ENCODE results near the gene ATF4. TPM values are rescaled to one million over a fixed set of nuclear protein-coding genes. Genes with fewer than 3 reads are reported as not detected.

Gene ATF4
- total RNA-seq, 1 donor from 2014 or later: 315 TPM

DNA sequence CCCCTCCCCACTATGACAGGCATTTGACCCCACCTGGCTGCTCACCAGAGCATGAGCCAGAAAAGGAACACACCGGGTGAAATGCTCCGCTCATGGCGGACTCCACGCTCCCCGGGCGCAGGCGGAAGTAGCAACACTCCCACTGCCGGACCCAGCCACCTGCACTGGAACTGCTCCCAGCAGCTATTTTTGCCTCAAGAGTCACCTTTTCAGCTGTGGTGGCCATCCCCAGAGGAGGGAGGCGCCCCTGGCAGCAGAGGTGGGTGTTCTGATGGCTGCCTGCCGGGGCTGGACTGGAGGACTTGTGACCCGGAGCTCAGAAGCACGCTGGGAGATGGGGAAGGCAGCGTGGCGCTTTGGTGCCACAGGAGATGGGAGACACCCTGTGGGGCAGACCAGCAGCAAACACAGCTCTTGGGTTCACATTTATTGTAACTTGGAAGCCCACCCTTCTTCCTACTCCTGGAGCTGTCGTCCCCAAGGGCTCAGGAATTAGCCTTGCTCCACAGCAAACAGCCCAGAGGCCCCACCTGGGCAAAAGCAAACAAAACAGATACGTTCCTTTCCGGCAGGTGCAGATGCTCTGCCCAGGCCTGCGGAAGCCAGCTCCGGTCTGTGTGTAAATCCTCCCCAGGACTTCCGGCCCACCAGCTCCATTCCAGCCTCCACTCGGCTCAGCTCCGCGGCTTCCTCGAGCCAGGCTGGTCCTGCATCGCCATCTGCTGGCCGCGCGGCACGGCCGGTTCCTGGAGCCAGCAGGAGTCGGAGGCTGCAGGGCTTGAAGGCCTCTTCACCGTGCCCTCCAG lies 8.5 kb downstream of the ATF4 start:
- H3K27ac Mint-ChIP-seq: peak overlapping the region; percentile 80
- TF ChIP-seq, protein P1, sequence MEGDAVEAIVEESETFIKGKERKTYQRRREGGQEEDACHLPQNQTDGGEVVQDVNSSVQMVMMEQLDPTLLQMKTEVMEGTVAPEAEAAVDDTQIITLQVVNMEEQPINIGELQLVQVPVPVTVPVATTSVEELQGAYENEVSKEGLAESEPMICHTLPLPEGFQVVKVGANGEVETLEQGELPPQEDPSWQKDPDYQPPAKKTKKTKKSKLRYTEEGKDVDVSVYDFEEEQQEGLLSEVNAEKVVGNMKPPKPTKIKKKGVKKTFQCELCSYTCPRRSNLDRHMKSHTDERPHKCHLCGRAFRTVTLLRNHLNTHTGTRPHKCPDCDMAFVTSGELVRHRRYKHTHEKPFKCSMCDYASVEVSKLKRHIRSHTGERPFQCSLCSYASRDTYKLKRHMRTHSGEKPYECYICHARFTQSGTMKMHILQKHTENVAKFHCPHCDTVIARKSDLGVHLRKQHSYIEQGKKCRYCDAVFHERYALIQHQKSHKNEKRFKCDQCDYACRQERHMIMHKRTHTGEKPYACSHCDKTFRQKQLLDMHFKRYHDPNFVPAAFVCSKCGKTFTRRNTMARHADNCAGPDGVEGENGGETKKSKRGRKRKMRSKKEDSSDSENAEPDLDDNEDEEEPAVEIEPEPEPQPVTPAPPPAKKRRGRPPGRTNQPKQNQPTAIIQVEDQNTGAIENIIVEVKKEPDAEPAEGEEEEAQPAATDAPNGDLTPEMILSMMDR (conservative IDR thresholded peaks at IDR 0.05): peak; percentile 95
- H3K4me1 Mint-ChIP-seq (ENCODE audit: unreplicated experiment): peaks cover 57% of the 10 kb centered on the region
- DNase-seq (ENCODE audit: extremely low spot score, unreplicated experiment): peak; percentile 94
- no peaks in the 10 kb centered on the region for H3K9me3 Mint-ChIP-seq
- no peaks in the 10 kb centered on the region for H3K27me3 Mint-ChIP-seq
- H3K36me3 Mint-ChIP-seq: peaks cover 10% of the 10 kb centered on the region
- peak overlapping the region; percentile 98 for H3K4me3 Mint-ChIP-seq

DNA sequence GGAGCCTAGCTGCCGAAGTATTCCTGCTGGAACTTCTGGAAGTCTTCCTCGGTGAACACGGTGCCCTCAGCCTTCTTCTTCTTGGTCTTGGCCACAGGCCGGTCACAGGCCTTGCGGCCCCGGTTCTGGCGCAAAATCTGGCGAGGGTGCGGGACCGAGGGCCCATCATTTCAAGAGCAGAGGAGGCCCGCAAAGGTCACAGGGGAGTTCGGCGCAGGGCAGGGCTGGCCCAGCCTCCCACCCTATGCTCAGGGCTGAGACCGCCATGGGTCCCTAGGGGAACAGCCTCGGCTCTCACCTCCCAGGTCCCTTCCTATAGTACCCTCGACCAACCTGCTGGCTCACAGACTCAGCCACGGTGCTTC lies 9.1 kb downstream of the ATF4 start:
- TF ChIP-seq, protein P1 (conservative IDR thresholded peaks at IDR 0.05): peak; percentile 44
- Mint-ChIP-seq H3K36me3 (peaks cover 9% of the 10 kb centered on the region), H3K4me3 (peak overlapping the region; percentile 98), H3K27me3 (no peaks in the 10 kb centered on the region), H3K27ac (peak overlapping the region; percentile 80), H3K4me1 (ENCODE audit: unreplicated experiment) (peaks cover 59% of the 10 kb centered on the region), H3K9me3 (no peaks in the 10 kb centered on the region)
- no peak for DNase-seq (ENCODE audit: extremely low spot score, unreplicated experiment)

- Mint-ChIP-seq H3K4me1 (ENCODE audit: unreplicated experiment) (peaks cover 53% of the 10 kb centered on the region), H3K36me3 (peaks cover 5% of the 10 kb centered on the region), H3K27ac (peak overlapping the region; percentile 80), H3K4me3 (peak overlapping the region; percentile 98), H3K9me3 (no peaks in the 10 kb centered on the region), H3K27me3 (no peaks in the 10 kb centered on the region)
- DNase-seq (ENCODE audit: extremely low spot score, unreplicated experiment): no peak
- TF ChIP-seq, protein P1 (conservative IDR thresholded peaks at IDR 0.05): no peak
These were observed 9.8 kb downstream of the ATF4 start for GRCh38 chr22:39530116-39530515.

DNA sequence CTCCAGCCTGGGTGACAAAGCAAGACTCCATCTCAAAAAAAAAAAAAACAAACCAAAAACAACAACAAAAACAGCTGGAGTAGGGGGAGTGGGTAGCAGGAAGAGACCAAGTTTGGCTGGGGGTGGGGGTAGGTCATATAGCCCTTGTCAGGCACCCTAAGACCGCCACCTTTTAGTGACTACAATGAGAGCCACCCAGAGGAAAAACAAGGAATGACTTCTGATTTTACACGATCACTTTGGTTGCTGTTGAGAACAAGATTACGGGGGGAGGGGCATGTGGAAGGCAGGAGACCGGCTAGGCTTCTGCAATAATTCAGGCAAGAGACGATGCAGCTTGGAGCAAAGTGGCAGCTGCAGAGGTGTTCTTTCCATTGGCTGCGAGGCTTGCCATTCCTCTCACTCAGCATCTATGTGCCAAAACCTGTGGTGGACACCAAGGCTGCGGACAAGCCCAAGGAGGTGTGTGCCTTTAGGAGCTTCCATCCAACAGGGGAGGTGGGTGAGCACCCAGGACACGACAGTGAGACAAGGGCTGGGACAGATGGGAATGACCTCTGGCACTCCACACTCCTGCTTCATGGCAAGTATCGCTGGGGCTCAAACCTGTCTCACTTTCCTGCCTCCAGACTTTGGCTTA lies 10.4 kb downstream of the ATF4 start:
- H3K9me3 Mint-ChIP-seq: no peaks in the 10 kb centered on the region
- H3K27ac Mint-ChIP-seq: peak overlapping the region; percentile 97
- peak overlapping the region; percentile 98 for H3K4me3 Mint-ChIP-seq
- no peak for DNase-seq (ENCODE audit: extremely low spot score, unreplicated experiment)
- TF ChIP-seq, protein P1 (conservative IDR thresholded peaks at IDR 0.05): peak; percentile 47
- peaks cover 53% of the 10 kb centered on the region for H3K4me1 Mint-ChIP-seq (ENCODE audit: unreplicated experiment)
- no peaks in the 10 kb centered on the region for H3K27me3 Mint-ChIP-seq
- peaks cover 5% of the 10 kb centered on the region for H3K36me3 Mint-ChIP-seq

DNA sequence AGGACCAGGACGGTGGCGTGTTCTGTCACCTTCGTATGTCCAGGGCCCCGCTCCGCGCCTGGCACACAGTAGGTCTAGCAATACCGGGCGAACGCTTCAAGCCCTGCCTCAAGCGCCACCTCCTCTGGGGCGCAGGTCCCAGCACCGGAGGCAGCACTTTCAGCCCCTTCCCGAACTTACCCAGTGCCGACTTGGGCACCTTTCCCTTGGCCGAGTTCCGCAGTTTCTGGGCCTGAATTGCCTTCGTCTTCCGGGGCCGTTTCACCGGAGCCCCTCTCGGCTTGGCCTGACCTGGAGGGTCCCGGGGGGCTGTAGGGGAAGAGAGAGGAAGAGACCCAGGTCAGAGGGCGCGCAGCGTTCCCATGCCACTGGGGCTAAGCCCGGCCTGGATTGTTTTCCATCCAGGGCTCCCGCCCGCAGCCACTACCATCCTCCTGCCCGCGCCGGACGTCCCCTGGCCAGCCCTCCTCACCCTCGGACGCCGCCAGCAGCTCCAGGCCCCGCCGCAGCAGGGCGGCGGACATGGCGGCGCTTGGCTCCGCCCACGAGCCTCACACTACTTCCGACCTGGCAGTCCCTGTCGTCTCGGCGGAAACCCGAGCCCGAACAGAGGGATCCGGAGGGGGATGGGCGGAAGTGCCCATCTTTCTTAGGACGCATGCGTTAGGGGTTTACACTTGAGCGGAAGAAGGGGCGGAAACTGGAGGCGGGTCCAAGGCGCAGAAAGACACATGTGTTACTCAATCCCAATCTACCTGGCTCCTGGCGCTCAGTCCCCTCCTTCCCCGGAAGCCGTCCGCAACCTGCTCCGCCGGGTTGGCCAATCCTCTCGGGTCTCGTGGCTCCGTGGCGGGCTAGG lies 12.1 kb downstream of the ATF4 start, which contains the start of gene RPS19BP1:
Gene RPS19BP1, minus strand, starts transcription at position 534 of the 859 bp plus-strand sequence. Its CDS starts 10 bp downstream, at position 524.
- no peaks in the 10 kb centered on the region for H3K9me3 Mint-ChIP-seq
- H3K27me3 Mint-ChIP-seq: no peaks in the 10 kb centered on the region
- peak within 1 kb of the TSS; percentile 97 for H3K27ac Mint-ChIP-seq
- H3K4me3 Mint-ChIP-seq: peak within 1 kb of the TSS; percentile 98
- peak; percentile 97 for DNase-seq (ENCODE audit: extremely low spot score, unreplicated experiment)
- TF ChIP-seq, protein P1 (conservative IDR thresholded peaks at IDR 0.05): no peak
- peaks cover 5% of the 10 kb centered on the region for H3K36me3 Mint-ChIP-seq
- peaks cover 51% of the 10 kb centered on the region for H3K4me1 Mint-ChIP-seq (ENCODE audit: unreplicated experiment)
